Ascending aorta (tissue), 2 donors: ENCODE data around the gene APBA2. TPM values are rescaled to one million over a fixed set of nuclear protein-coding genes. Genes with fewer than 3 reads are reported as not detected.
"Not testable (repeated sequence)": the region's sequence is repeated elsewhere in the genome, so short reads cannot be mapped to it uniquely, and the experiment has no call there.

Experiments
- DNase-seq, 2 donors: peaks; one replicate each; pipeline ENCODE4 v3.0.0-alpha.2; 2019; ENCODE audit warnings: low spot score in 2 of 2
- H3K27ac ChIP-seq, 2 donors: fragments of 200-600 bp; sonication (generic); one replicate each; pipeline ENCODE4 v1.5.1; 2016 to 2017; ENCODE audit warnings: mild to moderate bottlenecking in 1 of 2
- H3K27me3 ChIP-seq: fragments of 200-600 bp; sonication (generic); one replicate; pipeline ENCODE4 v1.5.1; 2017
- H3K36me3 ChIP-seq, 2 donors: fragments of 200-600 bp; sonication (generic); one replicate each; pipeline ENCODE4 v1.5.1; 2016
- H3K4me1 ChIP-seq, 2 donors: fragments of 200-600 bp; sonication (generic); one replicate each; pipeline ENCODE4 v1.5.1; 2016 to 2017; ENCODE audit warnings: mild to moderate bottlenecking in 1 of 2
- H3K4me3 ChIP-seq, 2 donors: fragments of 200-600 bp; sonication (generic); one replicate each; pipeline ENCODE4 v1.5.1; 2016 to 2017; ENCODE audit warnings: mild to moderate bottlenecking in 1 of 2
- H3K9me3 ChIP-seq, 2 donors: fragments of 200-600 bp; sonication (generic); one replicate each; pipeline ENCODE4 v1.5.1; 2016
- CTCF ChIP-seq, 3 experiments: fragments of 200-600 bp in 2 of 3; fragments of 450-650 bp in 1 of 3; sonication (generic) in 2 of 3; IDR thresholded peaks; one replicate each; pipeline ENCODE4 v1.5.1; 2016 to 2019; ENCODE audit warnings: antibody characterized with exemption in 3 of 3, mild to moderate bottlenecking in 1 of 3, moderate library complexity in 1 of 3
- intact Hi-C: fragments of 100-400 bp; cut with DNase I; formaldehyde crosslinking; loops from one replicate; pipeline ENCODE4 v1.15.1; 2023
- total RNA-seq: library from RNA; depleted of rRNA; stranded (reverse); fragments of >200 nt; gene quantifications from one replicate; pipeline ENCODE4 v1.1.0, GENCODE V29; 2016

APBA2 gene
- total RNA-seq, 1 donor from 2014 or later, result 2.4 TPM

- Histone ChIP-seq H3K27me3 (no peaks in the 10 kb centered on the region), H3K4me3 (no peak overlapping the region), H3K27ac (no peak overlapping the region), H3K4me1 (no peaks in the 10 kb centered on the region), H3K9me3 (no peaks in the 10 kb centered on the region), H3K36me3 (no peaks in the 10 kb centered on the region)
- DNase-seq, result no peak
- TF ChIP-seq CTCF (IDR thresholded peaks at IDR 0.05), result no peak
- intact Hi-C loops, result no loop called here
Observed at GRCh38 chr15:29101491-29101890, 215.7 kb downstream of the APBA2 start.

- H3K36me3 ChIP-seq, H3K4me3 ChIP-seq, intact Hi-C loops, H3K27ac ChIP-seq, H3K4me1 ChIP-seq, H3K27me3 ChIP-seq, DNase-seq, H3K9me3 ChIP-seq: not testable (repeated sequence)
- peak; percentile 40 to 60 (median 40) for TF ChIP-seq CTCF (IDR thresholded peaks at IDR 0.05)
Observed at GRCh38 chr15:29102173-29102794, 216.5 kb downstream of the APBA2 start.

- Histone ChIP-seq H3K9me3 (no peaks in the 10 kb centered on the region), H3K4me1 (no peaks in the 10 kb centered on the region), H3K27me3 (no peaks in the 10 kb centered on the region), H3K4me3 (peak overlapping the region; percentile 44 to 61), H3K36me3 (no peaks in the 10 kb centered on the region), H3K27ac (peak overlapping the region in 1 of 2 donors; percentile 3)
- no peak for DNase-seq
- intact Hi-C loops, result no loop called here
- TF ChIP-seq CTCF (IDR thresholded peaks at IDR 0.05), result no peak
Observed at GRCh38 chr15:29102911-29103823, 217.4 kb downstream of the APBA2 start.

GRCh38 chr15:29103824-29104565 is 218.2 kb downstream of the APBA2 start:
- Histone ChIP-seq H3K27ac (peak overlapping the region in 1 of 2 donors; percentile 3), H3K4me1 (no peaks in the 10 kb centered on the region), H3K27me3 (no peaks in the 10 kb centered on the region), H3K36me3 (no peaks in the 10 kb centered on the region), H3K9me3 (no peaks in the 10 kb centered on the region), H3K4me3 (peak overlapping the region; percentile 44 to 61)
- peak; percentile 75 to 94 (median 85) for TF ChIP-seq CTCF (IDR thresholded peaks at IDR 0.05)
- peak in 1 of 2 donors; percentile 74 for DNase-seq
- intact Hi-C loops, result no loop called here

- Histone ChIP-seq H3K9me3 (no peaks in the 10 kb centered on the region), H3K4me1 (no peaks in the 10 kb centered on the region), H3K36me3 (no peaks in the 10 kb centered on the region), H3K27ac (no peak overlapping the region), H3K27me3 (no peaks in the 10 kb centered on the region), H3K4me3 (no peak overlapping the region)
- no peak for DNase-seq
- intact Hi-C loops, result no loop called here
- TF ChIP-seq CTCF (IDR thresholded peaks at IDR 0.05), result no peak
Observed at GRCh38 chr15:29104566-29104880, 218.7 kb downstream of the APBA2 start.
